Calu3 (cell line): ENCODE results near the gene SNAP91. TPM values are rescaled to one million over a fixed set of nuclear protein-coding genes. Genes with fewer than 3 reads are reported as not detected.

Source experiments
- BruUV-seq: library from RNA; stranded (reverse); fragments of 400-500 nt; replicated peaks from 2 replicates; lab custom pipeline; 2021; lab: Mats Ljungman, UMichigan
- CTCF ChIA-PET: fragments of 300-600 bp; sonication (Branson Sonifier 250); formaldehyde crosslinking; loops from one replicate; lab custom pipeline; 2022; ENCODE audit warnings: antibody characterized with exemption; lab: Charles Lee
- DNase-seq: peaks from one replicate; pipeline ENCODE4 v3.0.0; 2022
- H3K27ac Mint-ChIP-seq: one replicate; pipeline ENCODE4 v1.8.0; 2022; ENCODE audit warnings: mixed read lengths; ENCODE audit not compliant: unreplicated experiment
- H3K27me3 Mint-ChIP-seq: one replicate; pipeline ENCODE4 v1.8.0; 2022; ENCODE audit warnings: mixed read lengths; ENCODE audit not compliant: unreplicated experiment
- H3K36me3 Mint-ChIP-seq: one replicate; pipeline ENCODE4 v1.8.0; 2022; ENCODE audit warnings: mild to moderate bottlenecking, moderate library complexity, mixed read lengths; ENCODE audit not compliant: insufficient read depth, unreplicated experiment
- H3K4me1 Mint-ChIP-seq: one replicate; pipeline ENCODE4 v1.8.0; 2022; ENCODE audit warnings: mild to moderate bottlenecking, low read depth, mixed read lengths; ENCODE audit not compliant: unreplicated experiment
- H3K4me3 Mint-ChIP-seq: one replicate; pipeline ENCODE4 v1.8.0; 2022; ENCODE audit warnings: mild to moderate bottlenecking, low read depth, moderate library complexity, mixed read lengths; ENCODE audit not compliant: unreplicated experiment
- H3K9me3 Mint-ChIP-seq: one replicate; pipeline ENCODE4 v1.8.0; 2022; ENCODE audit warnings: low read depth, mixed read lengths; ENCODE audit not compliant: unreplicated experiment
- CTCF ChIP-seq: fragments of 200-600 bp; IDR thresholded peaks from one replicate; pipeline ENCODE4 v1.8.0; 2022; ENCODE audit warnings: antibody characterized with exemption; ENCODE audit not compliant: unreplicated experiment
- intact Hi-C: fragments of 100-400 bp; cut with micrococcal nuclease; formaldehyde crosslinking; loops from one replicate; pipeline ENCODE4 v1.10.0; 2022; ENCODE audit not compliant: unreplicated experiment
- total RNA-seq: library from RNA; stranded (reverse); gene quantifications from 2 replicates; pipeline ENCODE4 v1.2.3, GENCODE V29; 2022

The SNAP91 gene
- total RNA-seq, 1 experiment from 2014 or later, result not detected

- intact Hi-C loops, result loop anchor here (5.0 kb wide), 2 partner anchors 194 to 249 kb away; no protein-coding TSS in a partner anchor
- Mint-ChIP-seq H3K9me3 (no peaks in the 10 kb centered on the region), H3K36me3 (no peaks in the 10 kb centered on the region), H3K4me3 (no peak overlapping the region), H3K27me3 (no peaks in the 10 kb centered on the region), H3K27ac (no peak overlapping the region), H3K4me1 (no peaks in the 10 kb centered on the region)
- CTCF ChIA-PET, result no interaction called here
- BruUV-seq, result no TSS peak
- no peak for TF ChIP-seq CTCF
- DNase-seq, result no peak
Observed at GRCh38 chr6:83613378-83613777, 95.5 kb downstream of the SNAP91 start.

GRCh38 chr6:83609248-83609647 lies 99.7 kb downstream of the SNAP91 start:
- no peak for DNase-seq
- H3K4me1 Mint-ChIP-seq, result no peaks in the 10 kb centered on the region
- CTCF ChIA-PET, result no interaction called here

GRCh38 chr6:83605517-83605916 lies 103.4 kb downstream of the SNAP91 start:
- H3K27ac Mint-ChIP-seq, result no peak overlapping the region
- CTCF ChIA-PET, result no interaction called here

More at GRCh38 chr6:83609248-83609647, 99.7 kb downstream of the SNAP91 start:
- no TSS peak for BruUV-seq
- intact Hi-C loops, result no loop called here
- TF ChIP-seq CTCF, result no peak
- H3K27ac Mint-ChIP-seq, result no peak overlapping the region
- no peaks in the 10 kb centered on the region for H3K9me3 Mint-ChIP-seq
- no peak overlapping the region for H3K4me3 Mint-ChIP-seq
- H3K36me3 Mint-ChIP-seq, result no peaks in the 10 kb centered on the region
- no peaks in the 10 kb centered on the region for H3K27me3 Mint-ChIP-seq

GRCh38 chr6:83603551-83603950 lies 105.3 kb downstream of the SNAP91 start:
- no TSS peak for BruUV-seq
- no peaks in the 10 kb centered on the region for H3K36me3 Mint-ChIP-seq

More at GRCh38 chr6:83605517-83605916, 103.4 kb downstream of the SNAP91 start:
- BruUV-seq, result no TSS peak
- intact Hi-C loops, result no loop called here
- H3K4me3 Mint-ChIP-seq, result no peak overlapping the region
- H3K27me3 Mint-ChIP-seq, result no peaks in the 10 kb centered on the region
- no peaks in the 10 kb centered on the region for H3K36me3 Mint-ChIP-seq
- DNase-seq, result no peak
- TF ChIP-seq CTCF, result no peak
- H3K4me1 Mint-ChIP-seq, result no peaks in the 10 kb centered on the region
- H3K9me3 Mint-ChIP-seq, result no peaks in the 10 kb centered on the region

More at GRCh38 chr6:83603551-83603950, 105.3 kb downstream of the SNAP91 start:
- CTCF ChIA-PET, result no interaction called here
- Mint-ChIP-seq H3K4me3 (no peak overlapping the region), H3K27me3 (no peaks in the 10 kb centered on the region), H3K4me1 (no peaks in the 10 kb centered on the region), H3K27ac (no peak overlapping the region), H3K9me3 (no peaks in the 10 kb centered on the region)
- intact Hi-C loops, result no loop called here
- DNase-seq, result no peak
- no peak for TF ChIP-seq CTCF
